ENCODE results near the gene PRKAG2.

- TF ChIP-seq CTCF (IDR thresholded peaks at IDR 0.05) (no peak), POLR2A (IDR thresholded peaks at IDR 0.05) (no peak), POLR2AphosphoS5 (IDR thresholded peaks at IDR 0.05) (no peak)
These were observed 276.6 kb downstream of the PRKAG2 start for GRCh38 chr7:151600331-151600730.
